Upper lobe of left lung (tissue), 6 donors: ENCODE results near the gene PRKCH. TPM values are rescaled to one million over a fixed set of nuclear protein-coding genes. Genes with fewer than 3 reads are reported as not detected.

ENCODE experiments used
- ATAC-seq, 2 donors: fragments of 200-7000 bp; cut with Tn5 transposase; one replicate each; pipeline ENCODE4 v1.9.1; 2022; ENCODE audit warnings: mild to moderate bottlenecking in 2 of 2, moderate library complexity in 2 of 2; ENCODE audit not compliant: low FRiP score in 2 of 2
- DNase-seq, 2 donors: peaks; one replicate each; pipeline ENCODE4 v3.0.0-alpha.2; 2019 to 2020
- H3K27ac ChIP-seq, 4 donors: fragments of 200-600 bp; sonication (generic); one replicate each; pipeline ENCODE4 v1.5.1; 2016 to 2019
- H3K27me3 ChIP-seq, 4 donors: fragments of 200-600 bp; sonication (generic); one replicate each; pipeline ENCODE4 v1.5.1; 2017 to 2019
- H3K36me3 ChIP-seq, 4 donors: fragments of 200-600 bp; sonication (generic); one replicate each; pipeline ENCODE4 v1.5.1; 2016 to 2019
- H3K4me1 ChIP-seq, 4 donors: fragments of 200-600 bp; sonication (generic); one replicate each; pipeline ENCODE4 v1.5.1; 2018 to 2019
- H3K4me3 ChIP-seq, 4 donors: fragments of 200-600 bp; sonication (generic); one replicate each; pipeline ENCODE4 v1.5.1; 2017 to 2019; ENCODE audit warnings: mild to moderate bottlenecking in 2 of 4, moderate library complexity in 1 of 4
- H3K9me3 ChIP-seq, 4 donors: fragments of 200-600 bp; sonication (generic); one replicate each; pipeline ENCODE4 v1.5.1; 2018 to 2019
- EP300 ChIP-seq, 4 donors: sonication (generic); formaldehyde crosslinking; IDR thresholded peaks; one replicate each; pipeline ENCODE4 v1.5.1; 2017; ENCODE audit warnings: antibody characterized with exemption in 4 of 4, control low read depth in 2 of 4
- POLR2A ChIP-seq, 4 donors: fragments of 450-650 bp; IDR thresholded peaks; one replicate each; pipeline ENCODE4 v1.5.1; 2016 to 2017; ENCODE audit warnings: antibody characterized with exemption in 4 of 4, mild to moderate bottlenecking in 2 of 4
- POLR2AphosphoS5 ChIP-seq, 2 donors: sonication (generic); formaldehyde crosslinking; IDR thresholded peaks; one replicate each; pipeline ENCODE4 v1.5.1; 2017; ENCODE audit warnings: antibody characterized with exemption in 2 of 2
- WGBS, 2 donors: methylation state at CpG; one replicate each; pipeline ENCODE4 v1.1.5; 2017 to 2018; 5-methylcytosine and 5-hydroxymethylcytosine counted together
- total RNA-seq, 6 donors: library from RNA; depleted of rRNA in 4 of 6; stranded (reverse); fragments of >200 nt in 4 of 6; gene quantifications; one replicate each; pipeline versions ENCODE4 v1.1.0 to v1.2.1, GENCODE V29; 2016 to 2021
- TF ChIP-seq, protein P1 (sequence below), 6 experiments: fragments of 450-650 bp in 4 of 6; fragments of 200-600 bp in 2 of 6; sonication (generic) in 2 of 6; IDR thresholded peaks; one replicate each; pipeline ENCODE4 v1.5.1; 2016 to 2019; ENCODE audit warnings: antibody characterized with exemption in 6 of 6
- donor health status: DM: no; HTN: no; CAD: no; lungs with moderate emphysema.
- donor health status: DM: no; HTN: yes; CAD: no; lungs with severe emphysema.

Gene PRKCH
- total RNA-seq, 6 donors from 2014 or later: 54.0 to 102 (median 76.6) TPM

DNA sequence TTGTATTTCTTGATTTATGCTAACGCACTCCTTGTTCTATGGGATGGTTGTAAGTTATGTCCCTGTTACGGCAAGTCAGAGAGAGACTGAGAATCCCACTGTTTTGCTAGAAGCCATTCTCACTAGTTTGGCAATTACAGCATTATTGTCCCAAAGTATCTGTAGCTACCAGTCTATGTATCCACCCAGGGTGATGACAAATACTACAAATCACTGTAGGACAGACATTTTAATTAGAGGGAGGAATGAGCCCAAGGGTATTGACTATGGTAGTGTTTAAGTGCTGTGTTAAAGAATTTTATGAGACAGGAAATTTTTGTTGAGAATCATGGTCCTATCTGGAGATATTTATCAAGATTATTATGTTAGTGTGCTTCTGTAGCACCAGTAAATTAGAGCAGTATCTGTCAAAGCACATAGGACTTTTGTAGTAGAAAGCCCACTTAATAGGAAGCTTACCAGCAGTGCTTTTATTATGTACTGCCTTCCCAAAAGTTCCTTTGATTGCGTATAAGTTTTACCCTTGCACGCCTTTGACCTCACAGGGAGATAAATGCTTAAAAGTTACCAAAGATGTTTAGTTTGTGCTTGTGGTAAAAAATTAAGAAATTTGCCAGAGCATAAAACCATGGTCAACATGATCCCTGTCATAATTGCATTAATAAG, 10.7 kb downstream of the PRKCH start:
- WGBS, 2 donors: 89 to 90% methylated on average over 4 of the region's 4 CpGs
- DNase-seq (no peak), ATAC-seq (no peak)
- TF ChIP-seq POLR2AphosphoS5 (IDR thresholded peaks at IDR 0.05) (no peak), EP300 (IDR thresholded peaks at IDR 0.05) (no peak), POLR2A (IDR thresholded peaks at IDR 0.05) (no peak)
- TF ChIP-seq, protein P1, sequence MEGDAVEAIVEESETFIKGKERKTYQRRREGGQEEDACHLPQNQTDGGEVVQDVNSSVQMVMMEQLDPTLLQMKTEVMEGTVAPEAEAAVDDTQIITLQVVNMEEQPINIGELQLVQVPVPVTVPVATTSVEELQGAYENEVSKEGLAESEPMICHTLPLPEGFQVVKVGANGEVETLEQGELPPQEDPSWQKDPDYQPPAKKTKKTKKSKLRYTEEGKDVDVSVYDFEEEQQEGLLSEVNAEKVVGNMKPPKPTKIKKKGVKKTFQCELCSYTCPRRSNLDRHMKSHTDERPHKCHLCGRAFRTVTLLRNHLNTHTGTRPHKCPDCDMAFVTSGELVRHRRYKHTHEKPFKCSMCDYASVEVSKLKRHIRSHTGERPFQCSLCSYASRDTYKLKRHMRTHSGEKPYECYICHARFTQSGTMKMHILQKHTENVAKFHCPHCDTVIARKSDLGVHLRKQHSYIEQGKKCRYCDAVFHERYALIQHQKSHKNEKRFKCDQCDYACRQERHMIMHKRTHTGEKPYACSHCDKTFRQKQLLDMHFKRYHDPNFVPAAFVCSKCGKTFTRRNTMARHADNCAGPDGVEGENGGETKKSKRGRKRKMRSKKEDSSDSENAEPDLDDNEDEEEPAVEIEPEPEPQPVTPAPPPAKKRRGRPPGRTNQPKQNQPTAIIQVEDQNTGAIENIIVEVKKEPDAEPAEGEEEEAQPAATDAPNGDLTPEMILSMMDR (IDR thresholded peaks at IDR 0.05): no peak
- Histone ChIP-seq H3K36me3 (no peaks in the 10 kb centered on the region), H3K4me1 (peaks cover 19 to 45% (median 44%) of the 10 kb centered on the region in 4 donors), H3K4me3 (no peak overlapping the region), H3K27ac (peak overlapping the region in 3 of 4 donors; percentile 11 to 55 (median 40)), H3K9me3 (no peaks in the 10 kb centered on the region), H3K27me3 (no peaks in the 10 kb centered on the region)

DNA sequence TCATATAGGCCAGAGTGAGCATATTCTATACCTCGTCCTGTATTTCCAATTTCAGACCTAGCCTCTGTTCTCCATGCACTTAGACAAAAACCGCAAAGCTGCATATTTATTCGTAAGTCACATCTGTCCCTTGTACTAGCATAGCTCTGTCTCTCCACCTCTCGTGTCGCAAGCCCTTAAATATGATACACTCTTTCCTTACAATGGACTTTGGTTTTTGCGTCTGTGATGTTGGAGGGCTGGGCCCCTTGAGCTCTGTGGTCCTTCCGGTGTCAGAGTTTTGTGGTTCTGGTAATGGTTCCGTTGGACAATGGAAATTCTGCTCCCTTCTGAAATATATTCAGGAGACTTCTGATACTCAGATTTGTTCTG, 11.3 kb downstream of the PRKCH start:
- ATAC-seq (no peak), DNase-seq (no peak)
- Histone ChIP-seq H3K36me3 (no peaks in the 10 kb centered on the region), H3K4me1 (peaks cover 19 to 47% (median 40%) of the 10 kb centered on the region in 4 donors), H3K9me3 (no peaks in the 10 kb centered on the region), H3K4me3 (no peak overlapping the region), H3K27me3 (no peaks in the 10 kb centered on the region), H3K27ac (peak overlapping the region in 2 of 4 donors; percentile 40 to 68)
- 75 to 92% methylated on average over 8 of the region's 8 CpGs for WGBS, 2 donors
- TF ChIP-seq POLR2AphosphoS5 (IDR thresholded peaks at IDR 0.05) (no peak), EP300 (IDR thresholded peaks at IDR 0.05) (no peak), POLR2A (IDR thresholded peaks at IDR 0.05) (no peak)
- TF ChIP-seq, protein P1 (IDR thresholded peaks at IDR 0.05): no peak

DNA sequence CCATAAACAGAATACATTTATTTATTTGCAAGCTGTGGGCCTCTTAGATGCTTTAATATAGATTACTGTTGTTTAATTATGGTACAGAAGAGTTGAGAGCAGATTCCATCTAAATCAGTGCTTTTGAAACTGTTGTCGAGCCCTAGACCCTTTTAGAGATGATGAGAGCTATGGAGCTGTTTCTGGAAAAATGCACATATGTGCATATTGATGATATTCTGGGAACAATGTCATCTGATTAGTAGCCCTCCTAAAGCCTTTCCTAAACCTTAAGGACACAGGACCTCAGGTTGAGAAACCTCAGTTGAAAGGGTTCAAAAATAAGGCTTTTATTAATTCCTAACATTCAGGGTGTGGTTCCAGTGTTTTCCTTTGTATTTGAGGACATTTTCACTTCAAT, 11.7 kb downstream of the PRKCH start:
- Histone ChIP-seq H3K36me3 (no peaks in the 10 kb centered on the region), H3K4me1 (peaks cover 19 to 47% (median 42%) of the 10 kb centered on the region in 4 donors), H3K27ac (peak overlapping the region in 2 of 4 donors; percentile 68 to 69), H3K27me3 (no peaks in the 10 kb centered on the region), H3K9me3 (no peaks in the 10 kb centered on the region), H3K4me3 (no peak overlapping the region)
- TF ChIP-seq POLR2A (IDR thresholded peaks at IDR 0.05): no peak
- TF ChIP-seq POLR2AphosphoS5 (IDR thresholded peaks at IDR 0.05): no peak
- TF ChIP-seq EP300 (IDR thresholded peaks at IDR 0.05): no peak
- TF ChIP-seq, protein P1 (IDR thresholded peaks at IDR 0.05): no peak
- ATAC-seq (no peak), DNase-seq (no peak)
- WGBS, 2 donors: 79 to 85% methylated on average over 1 of the region's 1 CpG

DNA sequence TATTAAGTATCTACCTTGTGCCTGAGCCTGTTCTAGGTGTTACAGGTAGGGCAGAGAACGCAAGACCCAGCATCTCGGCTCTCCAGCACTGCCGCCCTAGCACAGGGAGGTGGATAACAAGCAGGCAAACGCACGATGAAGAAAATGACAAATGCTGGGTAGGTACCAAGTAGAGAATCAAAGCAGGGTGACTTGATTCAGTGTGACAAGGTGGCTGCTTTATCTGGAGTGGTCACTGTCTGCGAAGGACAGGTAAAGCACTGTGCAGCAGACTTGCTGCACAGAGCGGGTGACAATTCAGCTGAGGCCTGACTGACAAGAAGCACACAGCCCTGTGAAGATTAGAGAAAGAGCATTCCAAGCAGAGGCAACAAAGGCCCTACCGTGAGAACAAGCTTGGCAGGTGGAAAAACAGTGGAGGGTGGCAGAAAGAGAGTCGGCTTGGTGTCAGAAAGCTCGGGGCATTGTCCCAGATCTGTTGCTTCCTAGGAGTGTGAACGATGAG, 12.9 kb downstream of the PRKCH start:
- 81 to 82% methylated on average over 11 of the region's 11 CpGs for WGBS, 2 donors
- no peaks in the 10 kb centered on the region for H3K9me3 ChIP-seq
- DNase-seq (no peak), ATAC-seq (peak in 1 of 2 donors; percentile 24)
- H3K36me3 ChIP-seq: no peaks in the 10 kb centered on the region
- peaks cover 19 to 44% (median 38%) of the 10 kb centered on the region in 4 donors for H3K4me1 ChIP-seq
- H3K4me3 ChIP-seq: no peak overlapping the region
- H3K27me3 ChIP-seq: no peaks in the 10 kb centered on the region
- peak overlapping the region; percentile 42 to 72 (median 68) for H3K27ac ChIP-seq
- TF ChIP-seq POLR2A (IDR thresholded peaks at IDR 0.05) (no peak), POLR2AphosphoS5 (IDR thresholded peaks at IDR 0.05) (no peak), EP300 (IDR thresholded peaks at IDR 0.05) (no peak)
- TF ChIP-seq, protein P1 (IDR thresholded peaks at IDR 0.05): no peak
